GM19395 (cell line): ENCODE data around the gene ABHD1.
A peak's percentile ranks its signal among the peaks of the same experiment; 100 is the strongest.

ENCODE experiments used
- ATAC-seq: cut with Tn5 transposase; IDR thresholded peaks from one replicate; pipeline ENCODE4 v1.9.1; 2021; ENCODE audit warnings: mild to moderate bottlenecking, moderate library complexity; ENCODE audit not compliant: unreplicated experiment

ABHD1 gene

DNA sequence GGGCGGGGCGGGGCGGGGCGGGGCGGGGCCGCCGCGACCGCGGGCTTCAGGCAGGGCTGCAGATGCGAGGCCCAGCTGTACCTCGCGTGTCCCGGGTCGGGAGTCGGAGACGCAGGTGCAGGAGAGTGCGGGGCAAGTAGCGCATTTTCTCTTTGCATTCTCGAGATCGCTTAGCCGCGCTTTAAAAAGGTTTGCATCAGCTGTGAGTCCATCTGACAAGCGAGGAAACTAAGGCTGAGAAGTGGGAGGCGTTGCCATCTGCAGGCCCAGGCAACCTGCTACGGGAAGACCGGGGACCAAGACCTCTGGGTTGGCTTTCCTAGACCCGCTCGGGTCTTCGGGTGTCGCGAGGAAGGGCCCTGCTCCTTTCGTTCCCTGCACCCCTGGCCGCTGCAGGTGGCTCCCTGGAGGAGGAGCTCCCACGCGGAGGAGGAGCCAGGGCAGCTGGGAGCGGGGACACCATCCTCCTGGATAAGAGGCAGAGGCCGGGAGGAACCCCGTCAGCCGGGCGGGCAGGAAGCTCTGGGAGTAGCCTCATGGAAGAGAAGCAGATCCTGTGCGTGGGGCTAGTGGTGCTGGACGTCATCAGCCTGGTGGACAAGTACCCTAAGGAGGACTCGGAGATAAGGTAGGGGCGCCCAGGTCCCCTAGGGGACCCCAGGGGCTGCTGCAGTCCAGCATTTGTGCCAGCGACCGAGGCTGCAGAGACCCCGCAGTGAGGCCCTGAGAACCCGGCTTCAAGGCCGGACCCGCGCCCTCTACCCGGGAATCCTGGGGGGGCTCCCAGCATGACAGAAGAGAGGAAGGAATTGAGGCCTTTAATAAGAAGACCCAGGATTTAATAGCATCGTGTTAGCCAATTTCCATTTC, 36.7 kb upstream of the ABHD1 start, which contains the start of gene KHK:
KHK (plus strand) TSS at position 49 of the 870 bp plus-strand sequence; CDS start at position 537, 488 bp downstream.
- peak; percentile 28 for ATAC-seq

DNA sequence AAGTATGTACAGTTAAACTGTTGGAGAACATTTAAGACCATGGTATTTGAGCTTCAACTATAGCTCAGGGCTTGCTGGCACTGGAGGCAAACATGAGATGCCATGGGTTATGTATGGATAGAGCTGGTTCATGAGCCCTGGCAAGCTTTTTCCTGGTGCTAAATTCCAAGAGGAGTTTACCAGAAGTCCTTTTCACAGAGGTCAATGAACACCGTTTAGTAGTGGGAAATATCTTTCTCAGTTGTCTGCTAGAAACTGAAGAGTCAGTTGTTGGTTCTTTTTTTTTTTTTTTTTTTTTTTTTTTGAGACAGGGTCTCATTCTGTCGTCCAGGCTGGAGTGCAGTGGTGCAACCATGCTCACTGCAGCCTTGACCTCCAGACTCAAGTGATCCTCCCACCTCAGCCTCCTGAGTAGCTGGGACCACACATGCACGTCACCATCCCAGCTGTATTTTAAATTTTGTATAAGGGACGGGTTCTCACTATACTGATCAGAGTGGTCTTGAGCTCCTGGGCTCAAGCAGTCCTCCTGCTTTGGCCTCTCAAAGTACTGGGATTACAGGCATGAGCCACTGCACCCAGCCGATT, 35.7 kb upstream of the ABHD1 start:
- ATAC-seq, result no peak

DNA sequence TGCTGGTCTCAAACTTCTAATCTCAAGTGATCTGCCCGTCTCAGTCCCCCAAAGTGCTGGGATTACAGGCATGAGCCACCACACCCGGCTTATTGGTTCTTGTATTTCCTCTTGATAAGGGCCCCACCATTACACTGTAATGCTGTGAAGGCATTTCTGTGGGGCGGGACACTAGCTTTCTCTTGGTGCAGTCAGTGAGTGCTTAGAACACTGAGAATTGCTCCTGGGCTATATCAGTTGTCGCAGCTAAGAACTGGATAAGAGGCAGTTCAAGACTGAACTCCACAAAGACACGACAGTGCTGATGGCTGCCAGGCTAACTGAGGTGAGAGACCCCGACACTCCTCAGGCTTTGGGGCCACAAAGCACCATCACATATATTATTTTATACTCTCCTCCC, 35.0 kb upstream of the ABHD1 start:
- no peak for ATAC-seq

DNA sequence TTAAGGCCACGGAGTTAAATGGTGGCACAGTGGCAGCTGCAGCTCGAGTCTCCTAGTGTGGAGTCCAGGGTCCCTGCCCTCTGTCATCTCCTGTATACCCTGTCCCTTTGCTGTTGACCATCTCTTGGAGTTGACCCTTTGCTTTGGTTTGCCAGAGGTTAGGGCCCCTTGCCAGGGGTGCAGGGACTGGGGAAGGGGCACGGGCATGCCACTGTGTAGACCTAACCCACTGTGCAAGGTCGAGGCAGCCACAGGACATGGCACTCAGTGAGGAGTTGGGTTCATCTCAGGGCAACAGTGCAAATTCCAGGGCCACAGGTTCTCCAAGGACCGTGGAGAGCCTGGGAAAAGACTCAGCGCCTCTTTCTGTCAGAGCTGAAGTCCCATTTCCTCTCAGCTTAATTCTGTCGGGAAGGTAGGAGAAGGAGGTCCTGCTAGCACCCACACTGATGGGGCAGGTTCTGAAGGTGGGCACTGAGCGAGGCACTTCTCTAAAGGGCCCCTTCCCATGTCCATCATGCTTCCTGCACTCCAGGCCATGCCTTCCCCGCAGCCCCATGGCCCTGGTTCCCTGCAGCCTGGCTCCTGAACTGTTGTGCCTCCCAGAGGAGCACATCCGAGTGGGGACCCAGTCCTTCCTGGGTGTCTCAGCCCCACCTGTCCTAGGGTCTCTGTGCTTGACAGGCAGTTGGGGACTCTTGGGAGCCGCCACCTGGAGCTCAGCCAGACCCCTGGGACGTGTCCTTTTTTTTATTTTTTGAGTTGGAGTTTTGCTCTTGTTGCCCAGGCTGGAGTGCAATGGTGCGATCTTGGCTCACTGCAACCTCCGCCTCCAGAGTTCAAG, 34.3 kb upstream of the ABHD1 start:
- ATAC-seq, result no peak

DNA sequence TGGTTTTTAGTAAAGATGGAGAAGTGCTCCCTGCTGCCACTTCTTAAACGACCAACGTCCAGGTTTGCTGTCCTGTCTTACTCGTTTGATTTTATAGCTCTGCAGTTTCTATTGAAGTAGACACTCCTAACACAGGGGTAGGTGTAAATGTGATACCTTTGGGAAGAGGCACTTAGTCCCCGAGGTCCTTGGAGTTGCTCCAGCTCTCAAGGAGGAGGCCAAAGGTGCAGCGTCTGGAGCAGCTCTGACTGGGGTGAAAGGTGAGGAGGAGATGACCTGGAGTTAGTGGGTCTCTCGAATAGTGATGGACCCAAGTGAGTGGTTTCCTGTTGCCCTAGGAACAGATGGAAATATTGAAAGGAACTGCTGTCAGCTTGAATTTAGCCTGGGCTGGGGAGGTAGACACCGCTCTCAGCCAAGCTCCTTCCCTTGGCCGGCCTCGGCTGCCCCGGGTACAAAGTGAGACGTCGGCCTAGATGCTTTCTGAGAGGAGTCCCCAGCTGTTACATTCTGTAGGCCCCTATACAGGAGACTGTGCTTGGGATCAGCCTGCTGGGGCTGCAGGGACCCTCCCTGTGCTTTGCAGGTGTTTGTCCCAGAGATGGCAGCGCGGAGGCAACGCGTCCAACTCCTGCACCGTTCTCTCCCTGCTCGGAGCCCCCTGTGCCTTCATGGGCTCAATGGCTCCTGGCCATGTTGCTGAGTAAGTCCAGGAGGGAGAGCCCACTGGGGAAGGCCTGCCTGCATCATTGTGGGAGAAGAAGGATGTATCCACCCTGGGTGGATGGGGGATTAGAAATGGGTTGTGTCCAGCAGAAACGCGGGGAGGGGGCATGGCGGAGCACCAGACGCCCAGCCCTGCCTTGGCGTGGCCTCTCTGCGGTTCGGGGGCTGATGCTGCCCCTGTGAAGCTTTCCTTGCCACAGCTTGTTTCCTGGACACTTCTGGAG, 31.6 kb upstream of the ABHD1 start:
- ATAC-seq, result no peak

DNA sequence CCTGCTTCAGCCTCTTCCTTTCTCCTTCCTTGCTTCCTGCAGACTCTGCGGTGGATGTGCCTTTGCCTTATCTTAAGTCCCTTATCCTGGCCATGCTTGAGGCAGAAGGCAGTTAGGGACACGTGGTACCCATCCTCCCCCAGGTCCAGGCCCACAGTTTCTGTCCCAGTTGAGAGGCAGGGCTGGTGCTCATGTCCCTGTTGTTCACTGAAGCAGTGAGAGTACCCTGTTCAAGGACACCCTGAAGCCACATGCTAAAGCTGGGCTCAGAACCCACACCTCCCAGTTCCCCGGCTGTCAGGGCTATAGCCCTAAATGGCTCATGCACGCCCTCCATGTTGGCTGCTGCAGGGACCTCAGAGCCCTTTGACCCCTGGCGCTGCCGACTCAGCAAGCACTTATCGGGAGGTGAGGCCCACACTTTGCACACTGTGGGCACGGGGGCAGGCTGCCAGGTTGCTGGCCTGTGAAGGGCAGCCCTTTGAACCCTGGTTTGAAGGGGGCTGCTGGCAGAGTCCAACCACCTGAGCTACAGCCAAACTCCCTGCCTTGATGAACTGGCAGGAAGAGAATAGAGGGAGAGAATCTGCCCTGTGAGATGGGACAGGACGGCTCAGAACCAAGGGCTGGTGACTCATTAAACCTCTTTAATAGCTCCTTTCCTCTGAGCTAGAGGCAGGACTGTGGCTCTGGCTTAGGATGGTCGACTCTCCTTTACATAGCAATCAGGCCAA, 30.8 kb upstream of the ABHD1 start:
- ATAC-seq, result no peak

DNA sequence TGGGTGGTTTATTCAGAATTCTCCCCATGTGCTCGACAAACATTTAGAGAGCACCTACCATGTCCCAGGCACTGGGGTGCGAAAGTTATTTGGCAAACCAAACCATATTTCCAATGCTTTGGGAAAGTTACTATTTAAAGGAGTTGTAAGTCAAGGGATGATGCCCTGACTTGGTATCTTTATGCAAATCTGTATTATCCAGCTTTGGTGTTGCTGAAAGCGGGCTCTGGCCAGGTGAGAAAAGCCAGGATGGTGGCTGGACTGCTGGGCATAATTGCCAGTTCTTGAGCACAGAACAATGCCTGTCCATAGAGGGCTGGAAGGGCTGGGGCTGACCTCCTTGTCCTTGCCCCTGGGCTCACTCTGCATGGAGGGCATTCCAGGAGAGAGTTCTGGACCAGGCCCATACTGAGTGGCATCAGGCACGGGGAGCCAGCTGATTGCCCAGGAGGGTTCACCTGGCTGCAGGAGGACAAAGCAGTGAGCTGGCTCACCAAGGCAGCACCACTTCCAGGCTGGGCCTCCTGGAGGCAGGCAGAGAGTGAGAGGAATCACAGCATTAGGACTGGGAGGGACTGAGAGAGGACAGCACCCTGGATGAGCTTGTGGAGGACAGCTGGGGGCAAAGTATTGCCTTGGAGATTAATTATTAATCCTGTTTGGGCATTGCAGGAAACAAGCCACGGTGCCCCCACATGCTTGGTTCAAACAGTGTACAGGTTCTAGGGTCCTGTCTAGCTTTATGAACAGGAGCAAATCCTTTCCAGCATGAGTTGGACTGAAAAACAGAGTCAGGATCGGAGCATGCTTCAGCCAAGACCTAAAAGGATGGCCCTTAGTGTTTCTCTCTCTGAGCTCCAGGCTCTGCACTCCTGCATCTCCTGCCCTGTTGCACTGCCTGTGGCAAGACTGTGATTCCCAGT, 29.9 kb upstream of the ABHD1 start:
- no peak for ATAC-seq

DNA sequence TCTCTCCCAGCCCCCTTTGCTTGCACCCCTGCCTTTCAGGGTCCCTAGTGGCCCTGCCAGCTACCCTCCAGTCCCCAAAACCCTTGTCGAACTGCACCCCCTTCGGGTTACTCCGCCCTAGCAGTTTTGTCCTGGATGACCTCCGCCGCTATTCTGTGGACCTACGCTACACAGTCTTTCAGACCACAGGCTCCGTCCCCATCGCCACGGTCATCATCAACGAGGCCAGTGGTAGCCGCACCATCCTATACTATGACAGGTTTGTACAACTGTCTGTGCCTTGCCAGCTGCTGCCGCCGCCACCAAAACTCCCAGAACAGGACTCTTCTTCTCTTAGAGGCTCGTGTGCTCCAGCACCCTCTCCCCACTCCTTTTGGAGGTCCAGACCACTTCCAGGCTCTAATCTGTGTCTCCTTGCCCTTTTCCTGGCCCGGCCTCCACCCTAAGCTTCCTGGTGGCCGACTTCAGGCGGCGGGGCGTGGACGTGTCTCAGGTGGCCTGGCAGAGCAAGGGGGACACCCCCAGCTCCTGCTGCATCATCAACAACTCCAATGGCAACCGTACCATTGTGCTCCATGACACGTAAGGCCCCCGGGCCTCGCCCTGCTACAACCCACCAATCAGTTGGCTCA, 29.1 kb upstream of the ABHD1 start:
- no peak for ATAC-seq

DNA sequence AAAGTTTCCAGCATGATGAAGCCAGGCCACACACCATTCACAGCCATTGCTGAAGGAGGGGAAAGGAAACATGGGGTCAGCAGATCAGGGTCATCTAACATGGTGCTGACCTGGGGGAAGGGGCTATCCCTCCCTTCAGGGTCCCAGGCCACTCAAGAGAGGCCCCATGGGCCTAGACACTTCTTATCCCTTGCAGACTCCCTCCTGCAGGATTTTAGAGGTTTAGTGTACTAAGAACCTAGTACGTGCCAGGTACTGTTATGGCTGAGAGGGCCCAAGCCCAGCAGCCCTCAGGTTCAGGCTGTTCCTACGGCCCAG, 28.2 kb upstream of the ABHD1 start:
- ATAC-seq, result no peak

DNA sequence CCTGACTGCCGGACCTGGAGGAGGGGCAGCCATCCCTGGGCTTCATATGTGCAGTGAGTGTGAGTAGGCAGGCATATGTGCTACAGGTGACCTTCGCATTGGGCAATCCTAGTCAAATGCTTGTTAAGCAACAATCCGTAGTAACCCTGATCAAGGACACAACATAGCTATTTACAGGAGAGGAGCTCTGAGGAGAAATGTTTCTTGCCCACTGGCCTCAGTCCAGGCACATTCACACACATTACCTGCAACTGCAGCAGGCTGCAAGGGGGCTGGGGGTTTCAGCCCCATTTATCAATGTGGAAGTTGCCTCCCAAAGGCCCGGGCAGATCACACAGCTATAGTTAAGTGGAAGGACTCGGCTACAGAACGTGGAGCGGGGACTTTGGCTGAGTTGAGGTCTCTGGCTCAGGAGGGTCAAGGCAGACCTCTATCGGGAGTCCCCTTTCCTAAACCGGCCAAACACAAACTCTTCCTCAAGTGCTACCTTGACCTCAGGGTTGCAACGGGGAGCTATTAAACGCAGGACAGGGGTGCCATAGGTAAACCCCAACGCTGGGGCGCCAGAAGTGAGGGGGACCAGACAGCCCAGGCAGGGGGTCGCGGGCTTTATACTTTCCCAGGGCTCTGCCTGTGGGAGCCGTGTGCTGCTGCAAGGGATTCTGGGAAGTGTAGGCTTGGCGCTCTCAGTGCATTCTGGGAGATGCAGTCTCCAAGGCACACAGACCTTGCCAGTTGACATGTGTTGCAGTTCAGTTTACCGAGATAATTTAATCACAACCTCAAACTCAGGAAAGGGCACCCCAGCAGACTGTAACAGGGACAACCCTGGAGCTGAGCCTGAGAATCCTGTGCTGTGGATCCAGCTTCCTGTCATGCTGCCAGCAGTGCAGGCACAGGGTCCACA, 27.6 kb upstream of the ABHD1 start:
- ATAC-seq, result no peak

DNA sequence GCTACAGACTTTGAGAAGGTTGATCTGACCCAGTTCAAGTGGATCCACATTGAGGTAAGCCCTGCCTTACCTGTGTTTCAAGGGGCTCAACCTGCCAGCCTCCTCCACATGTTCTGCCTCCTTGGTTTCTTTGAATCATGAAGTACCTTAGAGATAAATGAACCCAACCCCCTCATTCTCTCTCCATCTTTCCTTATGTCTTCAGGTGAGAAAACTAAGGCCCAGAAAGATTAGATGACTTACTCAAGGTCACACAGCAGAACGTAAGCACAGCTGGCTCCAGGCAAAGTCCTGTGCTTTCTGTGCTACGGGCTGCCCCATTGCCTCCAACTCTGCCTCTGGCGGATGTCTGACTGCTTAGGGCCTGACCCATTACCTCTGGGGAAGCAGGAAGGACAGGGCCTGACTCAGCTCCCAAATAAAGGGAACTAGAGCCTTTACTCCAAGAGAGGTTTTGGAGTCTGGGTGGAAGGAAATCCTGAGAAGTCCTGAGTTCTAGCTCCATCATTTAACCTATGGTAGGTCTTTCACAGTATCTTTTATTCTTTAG, 26.8 kb upstream of the ABHD1 start:
- no peak for ATAC-seq

DNA sequence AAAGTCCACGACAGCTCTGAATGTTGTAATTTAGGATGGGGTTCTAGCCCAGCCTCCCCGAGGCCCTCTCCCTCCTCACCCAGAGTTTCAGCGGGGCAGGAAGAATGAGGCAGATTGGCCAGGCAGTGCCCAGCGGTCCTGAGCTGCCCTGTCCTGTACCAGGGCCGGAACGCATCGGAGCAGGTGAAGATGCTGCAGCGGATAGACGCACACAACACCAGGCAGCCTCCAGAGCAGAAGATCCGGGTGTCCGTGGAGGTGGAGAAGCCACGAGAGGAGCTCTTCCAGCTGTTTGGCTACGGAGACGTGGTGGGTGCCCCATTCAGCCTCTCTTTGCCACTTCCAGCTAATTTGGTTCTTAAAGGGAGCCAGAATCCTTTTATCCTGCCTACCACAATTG, 26.3 kb upstream of the ABHD1 start:
- ATAC-seq, result no peak

DNA sequence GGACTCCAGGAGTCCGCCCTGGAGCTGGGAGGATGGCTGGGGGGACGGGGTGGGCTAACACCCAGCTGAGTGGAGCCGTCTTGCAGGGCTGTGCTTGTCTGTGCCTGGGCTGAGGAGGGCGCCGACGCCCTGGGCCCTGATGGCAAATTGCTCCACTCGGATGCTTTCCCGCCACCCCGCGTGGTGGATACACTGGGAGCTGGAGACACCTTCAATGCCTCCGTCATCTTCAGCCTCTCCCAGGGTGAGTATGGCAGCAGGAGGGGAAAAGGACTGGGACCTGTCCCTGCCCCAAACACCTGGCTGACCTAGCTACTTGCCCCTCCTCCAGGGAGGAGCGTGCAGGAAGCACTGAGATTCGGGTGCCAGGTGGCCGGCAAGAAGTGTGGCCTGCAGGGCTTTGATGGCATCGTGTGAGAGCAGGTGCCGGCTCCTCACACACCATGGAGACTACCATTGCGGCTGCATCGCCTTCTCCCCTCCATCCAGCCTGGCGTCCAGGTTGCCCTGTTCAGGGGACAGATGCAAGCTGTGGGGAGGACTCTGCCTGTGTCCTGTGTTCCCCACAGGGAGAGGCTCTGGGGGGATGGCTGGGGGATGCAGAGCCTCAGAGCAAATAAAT, 24.2 kb upstream of the ABHD1 start:
- no peak for ATAC-seq

DNA sequence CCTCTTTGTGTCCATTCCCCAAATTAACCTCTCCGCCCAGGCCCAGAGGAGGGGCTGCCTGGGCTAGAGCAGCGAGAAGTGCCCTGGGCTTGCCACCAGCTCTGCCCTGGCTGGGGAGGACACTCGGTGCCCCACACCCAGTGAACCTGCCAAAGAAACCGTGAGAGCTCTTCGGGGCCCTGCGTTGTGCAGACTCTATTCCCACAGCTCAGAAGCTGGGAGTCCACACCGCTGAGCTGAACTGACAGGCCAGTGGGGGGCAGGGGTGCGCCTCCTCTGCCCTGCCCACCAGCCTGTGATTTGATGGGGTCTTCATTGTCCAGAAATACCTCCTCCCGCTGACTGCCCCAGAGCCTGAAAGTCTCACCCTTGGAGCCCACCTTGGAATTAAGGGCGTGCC, 23.6 kb upstream of the ABHD1 start:
- no peak for ATAC-seq

DNA sequence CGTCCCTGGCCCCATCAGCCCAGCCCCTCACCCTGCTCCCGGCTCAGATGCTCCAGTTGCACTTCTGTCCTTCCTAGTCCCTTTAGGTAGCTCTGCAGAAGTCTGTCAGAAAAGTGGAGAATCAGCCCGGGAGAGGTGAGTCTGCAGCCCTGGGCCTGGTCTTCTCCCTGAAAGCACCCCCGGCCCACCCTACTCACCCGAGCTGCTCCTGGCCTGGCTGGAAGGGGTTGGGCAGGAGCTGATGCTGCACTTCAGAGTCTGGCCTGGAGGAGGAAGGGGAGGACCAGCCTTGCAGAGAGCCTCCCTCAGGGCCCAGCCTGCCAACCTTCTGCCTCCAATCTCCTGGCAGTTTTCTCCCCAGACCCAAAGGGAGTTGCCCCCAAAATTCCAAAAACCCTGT, 21.3 kb upstream of the ABHD1 start:
- no peak for ATAC-seq

DNA sequence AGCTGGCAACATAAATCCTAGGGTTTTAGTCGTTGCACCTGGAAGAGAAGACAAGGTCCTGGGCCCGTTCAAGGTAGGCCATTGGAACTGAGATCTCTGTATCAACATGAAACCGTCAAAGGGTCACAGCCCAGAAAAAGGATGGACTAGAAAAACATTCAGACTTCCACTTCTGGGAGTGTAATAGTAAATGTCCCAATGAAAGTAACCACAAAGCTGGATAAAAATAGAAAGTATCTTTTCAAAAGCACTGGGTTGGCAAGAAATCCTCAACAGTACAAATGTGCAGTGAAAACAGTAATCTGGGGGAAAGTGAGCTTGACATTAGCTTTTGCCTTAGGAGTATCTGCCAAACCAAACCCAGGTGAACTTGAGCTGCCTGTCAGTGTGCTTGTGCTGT, 17.6 kb upstream of the ABHD1 start:
- no peak for ATAC-seq

DNA sequence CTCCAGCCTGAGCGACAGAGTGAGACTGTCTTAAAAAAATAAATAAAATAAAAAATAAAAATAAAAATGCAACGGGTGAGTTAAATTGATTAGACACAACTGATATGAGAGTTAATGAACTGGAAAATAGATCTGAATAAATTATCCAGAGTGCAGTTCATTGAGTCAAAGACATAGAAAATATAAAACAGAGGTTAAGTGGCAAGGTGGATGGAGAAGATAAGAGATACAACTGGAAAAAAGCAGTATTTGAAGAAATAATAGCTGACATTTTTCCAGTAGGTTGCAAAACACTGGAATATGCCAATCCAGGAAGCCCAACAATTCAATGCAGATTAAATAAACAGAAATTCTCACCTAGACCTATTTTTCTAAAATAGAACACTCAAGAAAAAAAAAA, 15.4 kb upstream of the ABHD1 start:
- no peak for ATAC-seq
